A549 (cell line): ENCODE data around the gene HOXD9. TPM values are rescaled to one million over a fixed set of nuclear protein-coding genes. Genes with fewer than 3 reads are reported as not detected.
A peak's percentile ranks its signal among the peaks of the same experiment; 100 is the strongest.

Experiments
- ATAC-seq, 2 experiments: fragments of 200-7000 bp in 1 of 2; fragments of >200 bp in 1 of 2; cut with Nextera tagmentation in 1 of 2; cut with Tn5 transposase in 1 of 2; 3 replicates each; pipeline versions ENCODE4 v1.8.0 to v1.9.1; 2018 to 2020; ENCODE audit warnings: mild to moderate bottlenecking in 1 of 2, moderate library complexity in 1 of 2
- CTCF ChIA-PET: fragments of 300-600 bp; sonication (Branson Sonifier 250); formaldehyde crosslinking; extraction: SDS; loops from one replicate; lab custom pipeline; 2021; ENCODE audit warnings: antibody characterized with exemption, inconsistent platforms; lab: Yijun Ruan, JAX
- POLR2A ChIA-PET: fragments of 350-600 bp; formaldehyde crosslinking; extraction: SDS; loops from one replicate; lab custom pipeline; 2021; ENCODE audit warnings: antibody characterized with exemption, inconsistent platforms; lab: Yijun Ruan, JAX
- DNase-seq, 2 experiments: peaks; one replicate each; pipeline versions ENCODE4 v3.0.0 to v3.0.0-alpha.2; 2011 to 2016; ENCODE audit warnings: low read depth in 1 of 2, low spot score in 1 of 2
- FAIRE-seq: peaks from 2 replicates; lab custom pipeline; 2011; peaks lifted over from hg19 to GRCh38; lab: Jason Lieb, UNC
- H3K27ac ChIP-seq, 2 experiments: fragments of >200 bp; sonication (Bioruptor Twin); formaldehyde crosslinking; 3 replicates each; pipeline ENCODE4 v1.5.1; 2016 to 2017
- H3K4me1 ChIP-seq: fragments of >200 bp; sonication (Bioruptor Twin); formaldehyde crosslinking; 3 replicates; pipeline ENCODE4 v1.6.1; 2016
- H3K4me2 ChIP-seq: fragments of >200 bp; sonication (Bioruptor Twin); formaldehyde crosslinking; 3 replicates; pipeline ENCODE4 v1.6.1; 2016
- H3K4me3 ChIP-seq: fragments of >200 bp; sonication (Bioruptor Twin); formaldehyde crosslinking; 3 replicates; pipeline ENCODE4 v1.5.1; 2016
- H3K9me3 ChIP-seq: fragments of >200 bp; sonication (Bioruptor Twin); formaldehyde crosslinking; 3 replicates; pipeline ENCODE4 v1.6.1; 2016
- BHLHE40 ChIP-seq: IDR thresholded peaks from 2 replicates; pipeline ENCODE4 v1.6.1; 2012; ENCODE audit warnings: low read depth, low read length, inconsistent platforms
- CBX8 ChIP-seq: fragments of 200-600 bp; sonication (generic); IDR thresholded peaks from 2 replicates; pipeline ENCODE4 v1.6.1; 2016
- CHD4 ChIP-seq: fragments of 200-600 bp; sonication (generic); IDR thresholded peaks from 2 replicates; pipeline ENCODE4 v1.6.1; 2016; ENCODE audit warnings: antibody characterized with exemption, mild to moderate bottlenecking, borderline replicate concordance
- CTCF ChIP-seq: fragments of >200 bp; sonication (Bioruptor Twin); formaldehyde crosslinking; IDR thresholded peaks from 3 replicates; pipeline ENCODE4 v1.5.1; 2016
- ESRRA ChIP-seq: fragments of 150-350 bp; IDR thresholded peaks from 2 replicates; pipeline ENCODE4 v1.6.1; 2014; ENCODE audit warnings: mild to moderate bottlenecking, low read length, borderline replicate concordance
- FOSB ChIP-seq: fragments of 250-450 bp; sonication (Bioruptor Pico); IDR thresholded peaks from 2 replicates; pipeline ENCODE4 v1.5.0; 2020; ENCODE audit warnings: mild to moderate bottlenecking, moderate library complexity
- FOSL2 ChIP-seq, 2 experiments: fragments of 450-650 bp in 1 of 2; fragments of >200 bp in 1 of 2; sonication (Bioruptor Twin) in 1 of 2; formaldehyde crosslinking; IDR thresholded peaks; 2 replicates each; pipeline versions ENCODE4 v1.5.0 to v1.6.1; 2016 to 2020; ENCODE audit warnings: mild to moderate bottlenecking in 1 of 2, moderate library complexity in 1 of 2
- GATA3 ChIP-seq: IDR thresholded peaks from 2 replicates; pipeline ENCODE4 v1.6.1; 2012; ENCODE audit warnings: borderline replicate concordance
- HOXB5 ChIP-seq: fragments of 250-450 bp; sonication (Bioruptor Pico); IDR thresholded peaks from 2 replicates; pipeline ENCODE4 v1.5.0; 2020; ENCODE audit warnings: mild to moderate bottlenecking, moderate library complexity
- JUNB ChIP-seq: fragments of >200 bp; sonication (Bioruptor Twin); formaldehyde crosslinking; IDR thresholded peaks from 2 replicates; pipeline ENCODE4 v1.6.1; 2016
- MAZ ChIP-seq: fragments of 150-350 bp; IDR thresholded peaks from 2 replicates; pipeline ENCODE4 v1.6.1; 2014; ENCODE audit warnings: antibody characterized with exemption, low read depth, low read length, borderline replicate concordance
- MYC ChIP-seq: IDR thresholded peaks from 2 replicates; pipeline ENCODE4 v1.6.1; 2012; ENCODE audit warnings: mild to moderate bottlenecking, inconsistent platforms, low read length, improper control_type of control experiment, borderline replicate concordance
- POLR2AphosphoS2 ChIP-seq: conservative IDR thresholded peaks from 2 replicates; pipeline ENCODE4 v1.6.1; 2012; ENCODE audit warnings: low read length, improper control_type of control experiment, inconsistent platforms
- RAD21 ChIP-seq, 2 experiments: fragments of >200 bp in 1 of 2; sonication (Bioruptor Twin) in 1 of 2; formaldehyde crosslinking in 1 of 2; IDR thresholded peaks in 1 of 2; conservative IDR thresholded peaks in 1 of 2; 2 replicates in 1 of 2; 3 replicates in 1 of 2; pipeline ENCODE4 v1.6.1; 2012 to 2018; ENCODE audit warnings: inconsistent platforms in 1 of 2
- REST ChIP-seq: fragments of 200-600 bp; sonication (generic); IDR thresholded peaks from 2 replicates; pipeline ENCODE4 v1.6.1; 2016; ENCODE audit warnings: antibody characterized with exemption, mild to moderate bottlenecking, moderate library complexity
- SMC3 ChIP-seq: fragments of >200 bp; sonication (Bioruptor Twin); formaldehyde crosslinking; IDR thresholded peaks from 3 replicates; pipeline ENCODE4 v1.6.1; 2018; ENCODE audit warnings: inconsistent platforms
- SREBF2 ChIP-seq: fragments of 450-650 bp; IDR thresholded peaks from 2 replicates; pipeline ENCODE4 v1.6.1; 2014; ENCODE audit warnings: mild to moderate bottlenecking, moderate library complexity
- TP53 ChIP-seq: fragments of 250-450 bp; sonication (Bioruptor Pico); IDR thresholded peaks from 2 replicates; pipeline ENCODE4 v1.5.0; 2021; ENCODE audit warnings: mild to moderate bottlenecking, moderate library complexity
- ZFP36 ChIP-seq: fragments of 450-650 bp; IDR thresholded peaks from 2 replicates; pipeline ENCODE4 v1.6.1; 2014; ENCODE audit warnings: borderline replicate concordance; ENCODE audit not compliant: partially characterized antibody
- ZSCAN20 ChIP-seq: fragments of 250-450 bp; sonication (Bioruptor Pico); IDR thresholded peaks from 2 replicates; pipeline ENCODE4 v1.8.0; 2022; ENCODE audit warnings: mild to moderate bottlenecking, moderate library complexity
- WGBS: methylation state at CpG from one replicate; pipeline ENCODE4 v1.1.6; 2017; ENCODE audit errors: missing lambda C conversion rate; 5-methylcytosine and 5-hydroxymethylcytosine counted together
- polyA plus RNA-seq, 4 experiments: library from polyadenylated mRNA; depleted of rRNA in 3 of 4; stranded (reverse); fragments of >200 nt; fragmentation: RNase III in 1 of 4; extraction: RNeasy Plus Mini Kit Qiagen cat#74134 plus additional on column Dnase treatment in 1 of 4; gene quantifications; 2 replicates in 3 of 4; 3 replicates in 1 of 4; pipeline ENCODE4 v1.2.3, GENCODE V29; 2011 to 2017
- TF ChIP-seq, protein P1 (sequence below): fragments of 150-350 bp; IDR thresholded peaks from 2 replicates; pipeline ENCODE4 v1.6.1; 2014; ENCODE audit warnings: low read depth, mild to moderate bottlenecking, low read length
- TF ChIP-seq, protein P2 (sequence below): fragments of 250-450 bp; sonication (Bioruptor Pico); IDR thresholded peaks from 2 replicates; pipeline ENCODE4 v1.5.0; 2021; ENCODE audit warnings: mild to moderate bottlenecking, moderate library complexity, borderline replicate concordance

The HOXD9 gene
- polyA plus RNA-seq, 2 of the 4 experiments (the other 2 are of a cell fraction): 0.45 to 1.0 TPM

DNA sequence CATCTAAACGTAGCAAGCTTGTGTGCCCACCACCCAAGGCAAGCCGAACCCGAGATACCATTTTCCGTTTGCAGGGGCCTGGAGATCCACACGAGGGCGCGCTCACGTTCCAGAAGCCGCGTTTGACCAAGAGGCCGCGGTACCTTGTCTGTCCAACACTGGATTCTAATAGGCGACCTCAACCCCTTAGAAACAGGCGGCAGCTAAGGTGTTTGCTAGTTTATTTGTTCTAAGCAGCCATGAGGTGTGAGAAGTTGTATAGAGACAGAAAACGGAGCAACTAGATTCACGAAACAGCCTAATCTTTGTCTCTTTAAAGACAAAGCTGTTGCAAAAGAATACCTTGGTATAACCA is 11.2 kb upstream of the HOXD9 start:
- POLR2A ChIA-PET: no interaction called here
- Histone ChIP-seq H3K27ac (no peak overlapping the region), H3K4me1 (peaks cover 8% of the 10 kb centered on the region), H3K9me3 (no peaks in the 10 kb centered on the region), H3K4me3 (no peak overlapping the region), H3K4me2 (peak overlapping the region; percentile 58)
- CTCF ChIA-PET: interaction anchor here (0.7 to 3.7 kb wide), 25 partner anchors 9 to 1641 kb away, joined by 3 to 36 read pairs (median 4); partner anchors contain the start of gene HOXD9
- ATAC-seq: peak; percentile 12 to 67; a peak in 4 of 6 replicates
- peak; percentile 68 to 76 for DNase-seq
- TF ChIP-seq SMC3 (peak; percentile 41; the same call in 1 of the 3 replicates), RAD21 (conservative IDR thresholded peaks at IDR 0.05 in 1 of 2, IDR thresholded peaks at IDR 0.05 in 1 of 2) (peak; percentile 37; a peak in 3 of 5 replicates), SREBF2 (no peak), CTCF (peak; percentile 82)
- WGBS: 8% methylated on average over 16 of the region's 16 CpGs
- FAIRE-seq: no peak

- Histone ChIP-seq H3K4me1 (peaks cover 4% of the 10 kb centered on the region; the same call in 2 of the 3 replicates), H3K27ac (no peak overlapping the region)
- WGBS: 78% methylated on average over 29 of the region's 29 CpGs
- no peak for TF ChIP-seq ZFP36
- no peak for TF ChIP-seq FOSB (CRISPR knock-in tag)
- TF ChIP-seq, protein P1, sequence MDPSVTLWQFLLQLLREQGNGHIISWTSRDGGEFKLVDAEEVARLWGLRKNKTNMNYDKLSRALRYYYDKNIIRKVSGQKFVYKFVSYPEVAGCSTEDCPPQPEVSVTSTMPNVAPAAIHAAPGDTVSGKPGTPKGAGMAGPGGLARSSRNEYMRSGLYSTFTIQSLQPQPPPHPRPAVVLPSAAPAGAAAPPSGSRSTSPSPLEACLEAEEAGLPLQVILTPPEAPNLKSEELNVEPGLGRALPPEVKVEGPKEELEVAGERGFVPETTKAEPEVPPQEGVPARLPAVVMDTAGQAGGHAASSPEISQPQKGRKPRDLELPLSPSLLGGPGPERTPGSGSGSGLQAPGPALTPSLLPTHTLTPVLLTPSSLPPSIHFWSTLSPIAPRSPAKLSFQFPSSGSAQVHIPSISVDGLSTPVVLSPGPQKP: no peak
- TF ChIP-seq MYC: no peak
- no peak for TF ChIP-seq ESRRA
- no peak for TF ChIP-seq POLR2AphosphoS2
- no peak for TF ChIP-seq CHD4
- no peak for TF ChIP-seq JUNB
- TF ChIP-seq CBX8: no peak
- no peak for TF ChIP-seq MAZ
- no peak for TF ChIP-seq SREBF2
- TF ChIP-seq BHLHE40: no peak
- no peak for TF ChIP-seq ZSCAN20 (CRISPR knock-in tag)
- no peak for TF ChIP-seq REST
- no peak for TF ChIP-seq GATA3
- no peak for TF ChIP-seq HOXB5
- TF ChIP-seq, protein P2, sequence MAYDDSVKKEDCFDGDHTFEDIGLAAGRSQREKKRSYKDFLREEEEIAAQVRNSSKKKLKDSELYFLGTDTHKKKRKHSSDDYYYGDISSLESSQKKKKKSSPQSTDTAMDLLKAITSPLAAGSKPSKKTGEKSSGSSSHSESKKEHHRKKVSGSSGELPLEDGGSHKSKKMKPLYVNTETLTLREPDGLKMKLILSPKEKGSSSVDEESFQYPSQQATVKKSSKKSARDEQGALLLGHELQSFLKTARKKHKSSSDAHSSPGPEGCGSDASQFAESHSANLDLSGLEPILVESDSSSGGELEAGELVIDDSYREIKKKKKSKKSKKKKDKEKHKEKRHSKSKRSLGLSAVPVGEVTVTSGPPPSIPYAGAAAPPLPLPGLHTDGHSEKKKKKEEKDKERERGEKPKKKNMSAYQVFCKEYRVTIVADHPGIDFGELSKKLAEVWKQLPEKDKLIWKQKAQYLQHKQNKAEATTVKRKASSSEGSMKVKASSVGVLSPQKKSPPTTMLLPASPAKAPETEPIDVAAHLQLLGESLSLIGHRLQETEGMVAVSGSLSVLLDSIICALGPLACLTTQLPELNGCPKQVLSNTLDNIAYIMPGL: no peak
- TF ChIP-seq FOSL2 (IDR thresholded peaks at IDR 0.05): no peak
- no peak for TF ChIP-seq FOSL2 (CRISPR knock-in tag; IDR thresholded peaks at IDR 0.05)
- no peak for TF ChIP-seq TP53 (CRISPR knock-in tag)
- TF ChIP-seq, all 56 proteins: peak for 0
- Histone ChIP-seq H3K4me3 (no peak overlapping the region), H3K4me2 (no peak overlapping the region; the same call in 2 of the 3 replicates), H3K9me3 (no peaks in the 10 kb centered on the region)
- POLR2A ChIA-PET: no interaction called here
- ATAC-seq (no peak), DNase-seq (no peak), FAIRE-seq (no peak)
- CTCF ChIA-PET: interaction anchor here (0.9 to 3.7 kb wide), 15 partner anchors 8 to 1037 kb away, joined by 3 to 36 read pairs (median 7); partner anchors contain the start of gene HOXD9
Measured at GRCh38 chr2:176111846-176112374, 10.6 kb upstream of the HOXD9 start.
